Retinal pigment epithelial cell (primary cell): ENCODE measurements around the gene FLAD1.
"Not testable (repeated sequence)": the region's sequence is repeated elsewhere in the genome, so short reads cannot be mapped to it uniquely, and the experiment has no call there.

ENCODE experiments used
- DNase-seq: peaks from one replicate; pipeline ENCODE4 v3.0.0-alpha.2; 2010; ENCODE audit warnings: low read depth
- H3K4me3 ChIP-seq: 2 replicates; pipeline ENCODE4 v1.5.1; 2011; ENCODE audit warnings: mild to moderate bottlenecking, low read length, control low read depth, moderate library complexity
- CTCF ChIP-seq: conservative IDR thresholded peaks from 2 replicates; pipeline ENCODE4 v1.5.1; 2011; ENCODE audit warnings: low read depth, low read length, control low read depth, inconsistent platforms

Gene FLAD1

GRCh38 chr1:154994591-154994990 lies 11.4 kb downstream of the FLAD1 start:
- no peak for TF ChIP-seq CTCF
- H3K4me3 ChIP-seq, result no peak overlapping the region
- no peak for DNase-seq

GRCh38 chr1:154995301-154995983 lies 12.3 kb downstream of the FLAD1 start:
- DNase-seq, H3K4me3 ChIP-seq: not testable (repeated sequence)
- TF ChIP-seq CTCF, result peak; percentile 60

- TF ChIP-seq CTCF, result no peak
- DNase-seq, result no peak
Observed at GRCh38 chr1:154996966-154997701, 14.0 kb downstream of the FLAD1 start.

GRCh38 chr1:154998201-154998780 lies 15.1 kb downstream of the FLAD1 start:
- TF ChIP-seq CTCF, result peak; percentile 15

More at GRCh38 chr1:154996966-154997701, 14.0 kb downstream of the FLAD1 start:
- no peak overlapping the region for H3K4me3 ChIP-seq

GRCh38 chr1:154998818-154999570 lies 15.8 kb downstream of the FLAD1 start:
- H3K4me3 ChIP-seq, result peak overlapping the region; percentile 35
- DNase-seq, result no peak
- TF ChIP-seq CTCF, result peak; percentile 97

More at GRCh38 chr1:154998201-154998780, 15.1 kb downstream of the FLAD1 start:
- no peak for DNase-seq
- no peak overlapping the region for H3K4me3 ChIP-seq

- no peak for TF ChIP-seq CTCF
- DNase-seq, result no peak
- H3K4me3 ChIP-seq, result peak overlapping the region; percentile 90
Observed at GRCh38 chr1:154999571-155000410, 16.6 kb downstream of the FLAD1 start.
